Colonic mucosa (tissue), 4 donors: ENCODE results near the gene OLIG2. TPM values are rescaled to one million over a fixed set of nuclear protein-coding genes. Genes with fewer than 3 reads are reported as not detected.

Experiments used
- DNase-seq: peaks from one replicate; pipeline ENCODE4 v3.0.0-alpha.2; 2020
- H3K27ac ChIP-seq: fragments of 200-600 bp; one replicate; pipeline ENCODE4 v1.8.0; 2021
- H3K27me3 ChIP-seq: fragments of 200-600 bp; one replicate; pipeline ENCODE4 v1.8.0; 2021
- H3K36me3 ChIP-seq: fragments of 200-600 bp; one replicate; pipeline ENCODE4 v1.8.0; 2021
- H3K4me1 ChIP-seq: fragments of 200-600 bp; one replicate; pipeline ENCODE4 v1.8.0; 2021; ENCODE audit warnings: mild to moderate bottlenecking
- H3K4me3 ChIP-seq: fragments of 200-600 bp; one replicate; pipeline ENCODE4 v1.8.0; 2021
- H3K9ac ChIP-seq, 2 donors: one replicate each; pipeline ENCODE4 v1.7.0; 2013; ENCODE audit warnings: control low read depth in 2 of 2, low read depth in 2 of 2, low read length in 2 of 2
- H3K9me3 ChIP-seq: fragments of 200-600 bp; one replicate; pipeline ENCODE4 v1.8.0; 2021
- CTCF ChIP-seq: fragments of 200-600 bp; IDR thresholded peaks from one replicate; pipeline ENCODE4 v1.8.0; 2022; ENCODE audit warnings: antibody characterized with exemption, mild to moderate bottlenecking
- intact Hi-C: fragments of 100-400 bp; cut with DNase I; formaldehyde crosslinking; loops from one replicate; pipeline ENCODE4 v1.14.1; 2022
- total RNA-seq, 2 donors: library from RNA; stranded (reverse); fragmentation: NEBNext Ultra II Directional in 1 of 2; extraction: Animal tissue kit (Norgen Biotek cat#: 25700) in 1 of 2; gene quantifications; one replicate each; pipeline ENCODE4 v1.2.1, GENCODE V29; 2021
- donor health status: healthy.
- donor health status: DM: no; HTN: no; CAD: no.
- donor health status: DM: no; HTN: no; CAD: no.

OLIG2 gene
- total RNA-seq, 2 donors from 2014 or later, result not detected

GRCh38 chr21:33023574-33024200, 2.0 kb upstream of the OLIG2 start:
- intact Hi-C loops, result no loop called here
- no peak for DNase-seq
- no peak for TF ChIP-seq CTCF
- Histone ChIP-seq H3K4me3 (no peak overlapping the region), H3K4me1 (no peaks in the 10 kb centered on the region), H3K9ac (no peak overlapping the region), H3K27ac (no peak overlapping the region), H3K36me3 (no peaks in the 10 kb centered on the region), H3K9me3 (no peaks in the 10 kb centered on the region), H3K27me3 (peaks cover 97% of the 10 kb centered on the region)

GRCh38 chr21:33024201-33025103, 1.3 kb upstream of the OLIG2 start:
- no peaks in the 10 kb centered on the region for H3K4me1 ChIP-seq
- no peak overlapping the region for H3K4me3 ChIP-seq
- DNase-seq, result no peak
- no peak overlapping the region for H3K27ac ChIP-seq
- H3K27me3 ChIP-seq, result peaks cover 97% of the 10 kb centered on the region
- intact Hi-C loops, result no loop called here
- no peaks in the 10 kb centered on the region for H3K36me3 ChIP-seq
- no peaks in the 10 kb centered on the region for H3K9me3 ChIP-seq
- TF ChIP-seq CTCF, result no peak
- no peak overlapping the region for H3K9ac ChIP-seq

- intact Hi-C loops, result no loop called here
- no peaks in the 10 kb centered on the region for H3K9me3 ChIP-seq
- no peak for DNase-seq
- no peaks in the 10 kb centered on the region for H3K4me1 ChIP-seq
- TF ChIP-seq CTCF, result no peak
- H3K27ac ChIP-seq, result no peak overlapping the region
- H3K27me3 ChIP-seq, result peaks cover 97% of the 10 kb centered on the region
- H3K9ac ChIP-seq, result no peak overlapping the region
- H3K4me3 ChIP-seq, result no peak overlapping the region
- no peaks in the 10 kb centered on the region for H3K36me3 ChIP-seq
Observed at GRCh38 chr21:33025106-33025488, 638 bp upstream of the OLIG2 start.

GRCh38 chr21:33026443-33026858, 716 bp downstream of the OLIG2 start:
- no peaks in the 10 kb centered on the region for H3K4me1 ChIP-seq
- no peak overlapping the region for H3K9ac ChIP-seq
- H3K27me3 ChIP-seq, result peaks cover 95% of the 10 kb centered on the region
- H3K27ac ChIP-seq, result no peak overlapping the region
- no peak overlapping the region for H3K4me3 ChIP-seq
- no peaks in the 10 kb centered on the region for H3K36me3 ChIP-seq
- H3K9me3 ChIP-seq, result no peaks in the 10 kb centered on the region
- DNase-seq, result no peak
- no peak for TF ChIP-seq CTCF
- intact Hi-C loops, result no loop called here

GRCh38 chr21:33026878-33027400, 1.2 kb downstream of the OLIG2 start:
- Histone ChIP-seq H3K27ac (no peak overlapping the region), H3K27me3 (peaks cover 92% of the 10 kb centered on the region), H3K4me1 (no peaks in the 10 kb centered on the region), H3K4me3 (no peak overlapping the region), H3K36me3 (no peaks in the 10 kb centered on the region), H3K9me3 (no peaks in the 10 kb centered on the region), H3K9ac (no peak overlapping the region)
- intact Hi-C loops, result no loop called here
- no peak for TF ChIP-seq CTCF
- no peak for DNase-seq
